Tongue (tissue), 2 donors: ENCODE results near the gene TMED5. TPM values are rescaled to one million over a fixed set of nuclear protein-coding genes. Genes with fewer than 3 reads are reported as not detected.
"Not testable (repeated sequence)": the region's sequence is repeated elsewhere in the genome, so short reads cannot be mapped to it uniquely, and the experiment has no call there.

Experiments
- DNase-seq: peaks from one replicate; pipeline ENCODE4 v3.0.0-alpha.2; 2015
- total RNA-seq: library from RNA; depleted of rRNA; stranded (reverse); fragments of >200 nt; gene quantifications from one replicate; pipeline ENCODE4 v1.2.3, GENCODE V29; 2014

The TMED5 gene
- total RNA-seq, 1 donor from 2014 or later: 35.8 TPM

- DNase-seq: peak; percentile 43
Observed at GRCh38 chr1:93171549-93172034, 8.6 kb downstream of the TMED5 start.

GRCh38 chr1:93170141-93170678 lies 10.0 kb downstream of the TMED5 start:
- not testable (repeated sequence) for DNase-seq

DNA sequence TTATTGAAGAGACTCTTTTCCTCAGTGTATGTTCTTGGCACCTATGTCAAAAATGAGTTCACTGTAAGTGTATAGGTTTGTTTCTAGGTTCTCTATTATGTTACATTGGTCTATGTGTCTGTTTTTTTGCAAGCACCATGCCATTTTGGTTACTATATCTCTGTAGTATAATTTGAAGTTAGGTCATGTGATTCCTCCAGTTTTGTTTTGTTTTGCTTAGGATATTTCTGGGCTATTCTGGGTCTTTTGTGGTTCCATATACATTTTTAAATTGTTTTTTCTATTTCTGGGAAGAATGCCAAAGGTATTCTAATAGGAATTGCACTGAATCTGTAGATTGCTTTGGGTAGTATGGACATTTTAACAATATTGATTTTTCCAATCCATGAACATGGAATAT lies 13.2 kb downstream of the TMED5 start:
- DNase-seq: no peak

GRCh38 chr1:93165895-93166294 lies 14.3 kb downstream of the TMED5 start:
- not testable (repeated sequence) for DNase-seq

GRCh38 chr1:93164816-93165215 lies 15.4 kb downstream of the TMED5 start:
- no peak for DNase-seq

DNA sequence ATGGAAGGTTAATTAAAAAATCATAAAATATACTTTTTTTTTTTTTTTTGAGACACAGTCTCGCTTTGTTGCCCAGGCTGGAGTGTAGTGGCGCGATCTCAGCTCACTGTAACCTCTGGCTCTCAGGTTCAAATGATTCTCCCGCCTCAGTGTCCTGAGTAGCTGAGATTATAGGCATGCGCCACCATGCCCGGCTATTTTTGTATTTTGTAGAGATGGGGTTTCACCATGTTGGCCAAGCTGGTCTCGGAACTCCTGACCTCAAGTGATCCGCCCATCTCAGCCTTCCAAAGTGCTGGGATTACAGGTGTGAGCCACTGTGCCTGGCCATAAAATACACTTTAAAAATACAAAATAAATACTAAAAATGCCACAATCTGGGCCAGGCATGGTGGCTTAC lies 16.9 kb downstream of the TMED5 start:
- DNase-seq: not testable (repeated sequence)

DNA sequence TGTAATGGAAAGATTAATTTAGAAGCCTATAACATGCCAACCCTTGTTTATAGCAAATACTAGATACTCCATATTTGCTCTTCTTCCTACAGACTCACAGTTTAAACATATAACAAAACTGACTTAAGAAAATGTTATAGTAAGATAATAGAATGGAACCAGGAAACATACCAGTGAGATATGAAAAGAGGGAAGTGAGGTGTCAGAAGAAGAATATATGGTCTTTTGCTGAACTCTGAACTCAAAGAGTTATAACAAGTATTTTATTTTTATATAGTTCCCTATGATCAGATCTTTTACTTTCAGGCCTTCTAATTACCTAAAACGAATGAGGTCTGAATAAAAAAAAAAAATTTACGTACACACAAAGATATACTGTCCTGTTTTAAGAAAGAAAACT lies 20.9 kb downstream of the TMED5 start:
- no peak for DNase-seq

- no peak for DNase-seq
Observed at GRCh38 chr1:93155335-93155734, 24.9 kb downstream of the TMED5 start.

- DNase-seq: no peak
Observed at GRCh38 chr1:93154898-93155297, 25.3 kb downstream of the TMED5 start.

DNA sequence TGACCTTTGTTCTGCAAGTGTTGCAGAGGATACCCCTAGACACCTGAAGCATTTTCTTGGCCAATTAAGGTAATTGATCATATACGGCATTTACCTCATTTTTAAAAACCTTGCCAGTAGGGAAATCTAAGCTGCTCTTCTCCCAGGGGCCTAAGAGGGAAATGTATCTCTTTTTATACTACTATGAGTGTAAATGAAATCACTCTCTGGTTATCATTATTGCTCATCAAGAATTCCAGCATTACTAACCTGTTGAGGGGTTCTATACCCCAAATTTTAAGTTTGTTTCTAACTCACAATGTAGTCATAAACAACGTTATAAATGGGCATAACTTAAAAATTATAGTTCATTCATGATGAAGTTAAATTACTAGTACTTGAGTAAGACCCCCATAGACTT lies 27.4 kb downstream of the TMED5 start:
- no peak for DNase-seq

GRCh38 chr1:93151474-93151873 lies 28.7 kb downstream of the TMED5 start:
- DNase-seq: no peak

- DNase-seq: no peak
Observed at GRCh38 chr1:93150729-93151128, 29.5 kb downstream of the TMED5 start.

- peak; percentile 14 for DNase-seq
Observed at GRCh38 chr1:93148001-93148400, 32.2 kb downstream of the TMED5 start.

DNA sequence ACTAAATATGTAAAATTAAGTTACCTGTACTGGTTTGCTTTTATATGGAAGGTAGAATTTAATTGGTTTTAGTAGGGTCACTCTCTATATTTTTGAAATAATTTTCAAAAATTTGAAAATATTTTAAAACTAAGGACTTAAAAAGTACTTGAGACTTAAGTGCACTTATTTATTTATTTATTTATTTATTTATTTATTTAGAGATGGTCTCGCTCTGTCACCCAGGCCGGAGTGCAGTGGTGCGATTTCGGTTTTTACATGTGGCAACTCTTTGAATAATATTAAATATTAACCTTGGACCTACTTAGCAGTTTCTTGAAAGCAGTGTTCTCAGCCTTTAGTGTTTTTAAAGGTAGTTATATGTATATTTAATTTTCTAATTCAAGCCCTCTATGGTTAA lies 36.4 kb downstream of the TMED5 start:
- DNase-seq: no peak

GRCh38 chr1:93143136-93143535 lies 37.1 kb downstream of the TMED5 start:
- no peak for DNase-seq

DNA sequence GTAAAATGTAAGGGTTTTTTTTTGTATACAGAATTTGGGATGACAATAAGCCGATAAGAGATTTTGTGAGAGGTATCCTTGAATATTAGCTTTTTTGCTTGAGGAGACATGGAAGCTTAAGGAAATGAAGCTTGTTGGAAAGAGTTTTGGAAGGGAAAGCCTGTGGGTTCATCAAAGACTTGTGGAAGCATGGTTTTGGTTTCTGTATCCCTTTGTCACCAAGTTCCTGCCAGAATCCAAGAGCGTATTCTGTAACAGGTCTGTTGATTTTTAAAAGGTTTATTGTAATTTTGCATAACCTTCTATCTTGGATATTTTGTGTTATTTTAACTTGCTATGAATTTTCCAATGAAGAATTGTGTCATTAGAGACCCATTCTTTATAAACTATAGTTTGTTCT lies 38.1 kb downstream of the TMED5 start:
- DNase-seq: no peak

DNA sequence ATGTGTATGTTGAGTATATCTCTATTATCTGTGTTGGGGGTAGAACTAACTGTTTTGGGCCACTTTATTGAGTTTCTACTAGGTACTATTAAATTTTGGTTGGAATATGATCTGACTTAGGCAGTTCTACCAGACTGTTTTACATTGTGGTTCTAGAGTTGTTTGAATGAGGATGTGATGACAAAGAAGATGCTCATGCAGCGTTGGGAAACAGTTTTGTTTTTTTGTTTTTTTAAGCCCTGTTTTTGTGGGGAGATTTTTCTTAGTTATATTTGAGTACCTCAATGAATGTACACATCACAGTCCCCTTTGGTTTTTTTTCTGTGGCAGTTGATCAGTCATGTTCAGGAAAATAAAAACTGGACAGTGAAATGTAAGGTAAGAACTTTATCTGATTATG lies 40.1 kb downstream of the TMED5 start:
- DNase-seq: no peak

GRCh38 chr1:93137604-93138292 lies 42.5 kb downstream of the TMED5 start:
- no peak for DNase-seq

- DNase-seq: no peak
Observed at GRCh38 chr1:93136445-93136844, 43.8 kb downstream of the TMED5 start.

DNA sequence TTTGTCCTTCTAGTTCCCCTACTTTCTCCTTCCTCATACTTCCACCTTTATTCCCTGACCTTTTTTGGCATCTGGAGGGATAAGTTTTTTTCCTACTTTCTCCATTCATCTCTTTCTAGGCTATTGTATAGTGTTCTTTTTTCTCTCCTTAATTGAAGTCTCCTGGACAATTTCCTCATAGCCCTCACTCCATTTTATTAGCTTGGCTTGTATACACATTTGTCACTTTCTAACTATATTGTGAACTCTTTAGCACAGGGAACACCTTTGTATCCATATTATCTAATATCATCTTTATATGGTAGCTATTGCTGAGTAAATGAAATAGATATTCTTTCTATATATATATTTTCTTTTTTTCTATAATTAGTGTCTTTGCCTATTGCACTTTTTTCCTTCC lies 47.6 kb downstream of the TMED5 start:
- DNase-seq: no peak

DNA sequence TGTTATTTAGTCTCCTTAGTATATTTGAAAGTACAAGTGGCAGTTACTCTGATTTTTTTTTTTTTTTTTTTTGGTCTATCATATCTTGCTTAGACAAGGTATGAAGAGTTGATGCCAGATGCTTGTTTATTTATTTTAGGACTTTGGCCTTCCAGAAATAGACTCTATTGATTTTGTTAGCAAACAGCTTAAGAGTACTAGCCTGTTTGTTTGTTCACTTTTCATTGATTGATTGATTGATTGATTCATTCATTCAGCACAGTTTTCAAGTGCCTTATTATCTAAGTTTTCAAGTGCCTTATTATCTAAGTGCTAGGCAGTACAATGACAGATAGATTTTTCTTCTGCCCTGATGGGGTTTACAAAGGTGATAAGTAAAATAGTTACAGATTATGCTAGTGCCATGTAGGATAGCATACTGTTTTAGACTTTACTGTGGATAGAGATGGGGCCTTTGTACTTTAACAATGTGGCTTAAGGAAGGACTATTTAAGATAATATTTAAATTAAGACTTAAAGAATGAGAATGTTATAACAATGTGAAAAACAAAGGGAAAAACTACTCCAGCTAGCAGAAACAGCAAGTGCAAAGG lies 50.6 kb downstream of the TMED5 start:
- DNase-seq: no peak

GRCh38 chr1:93124556-93125355 lies 55.5 kb downstream of the TMED5 start:
- DNase-seq: no peak

DNA sequence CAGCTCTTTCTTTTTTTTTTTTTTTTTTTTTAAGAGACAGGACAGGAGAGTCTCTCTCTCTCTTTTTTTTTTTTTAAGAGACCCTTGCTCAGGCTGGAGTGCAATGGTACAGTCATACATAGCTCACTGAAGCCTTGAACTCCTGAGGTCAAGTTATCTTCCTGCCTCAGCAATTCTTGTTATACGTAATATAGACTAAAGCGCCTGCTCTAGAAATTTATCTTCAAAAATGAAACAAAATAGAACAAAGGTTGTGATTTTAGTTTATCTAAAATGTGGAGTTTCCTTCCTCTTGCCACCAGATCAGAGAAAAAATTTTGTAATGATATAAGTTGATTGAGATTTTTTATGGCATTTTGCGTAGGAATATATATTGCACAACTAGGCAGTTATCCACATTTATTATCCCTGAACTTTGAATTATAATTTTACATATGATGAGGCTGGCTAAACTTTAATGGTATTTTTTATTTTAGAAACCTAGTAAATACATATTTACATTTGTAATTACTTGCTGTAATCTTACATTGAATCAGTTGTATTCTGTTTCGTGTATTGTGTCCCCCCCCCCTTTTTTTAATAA lies 56.9 kb downstream of the TMED5 start:
- no peak for DNase-seq
